Fibroblast of lung (primary cell): ENCODE data around the gene IL16.

ENCODE experiments used
- CTCF ChIP-seq, 2 donors: IDR thresholded peaks in 1 of 2; conservative IDR thresholded peaks in 1 of 2; 1 replicate in 1 of 2; 2 replicates in 1 of 2; pipeline ENCODE4 v1.5.1; 2011 to 2012; ENCODE audit warnings: low read length in 2 of 2, control low read depth in 1 of 2, inconsistent platforms in 1 of 2, low read depth in 1 of 2, mild to moderate bottlenecking in 1 of 2
- EZH2 ChIP-seq: IDR thresholded peaks from 2 replicates; pipeline ENCODE4 v1.5.1; 2012; ENCODE audit warnings: low read length, control low read depth, mild to moderate bottlenecking; ENCODE audit errors: missing control alignments

GRCh38 chr15:81255315-81255957 lies 58.8 kb downstream of the IL16 start:
- TF ChIP-seq CTCF (conservative IDR thresholded peaks at IDR 0.05 in 1 of 2, IDR thresholded peaks at IDR 0.05 in 1 of 2; ENCODE audit: low read depth in 1 of 2, low read length in 2 of 2), result no peak
- no peak for TF ChIP-seq EZH2
